MM.1S (cell line): ENCODE results near the gene VGLL2.
"Not testable (repeated sequence)": the region's sequence is repeated elsewhere in the genome, so short reads cannot be mapped to it uniquely, and the experiment has no call there.

ENCODE experiments used
- DNase-seq: peaks from one replicate; pipeline ENCODE4 v3.0.0-alpha.2; 2015
- H2AFZ ChIP-seq: fragments of 300-600 bp; sonication (generic); 2 replicates; pipeline ENCODE4 v1.6.0; 2016; ENCODE audit warnings: antibody characterized with exemption, low read length
- H3F3A ChIP-seq: fragments of 300-600 bp; sonication (generic); 2 replicates; pipeline ENCODE4 v1.6.1; 2016; ENCODE audit warnings: mild to moderate bottlenecking, antibody characterized with exemption, low read length, moderate library complexity, mixed read lengths; ENCODE audit not compliant: insufficient read depth
- H3K27ac ChIP-seq: fragments of 300-600 bp; sonication (generic); 2 replicates; pipeline ENCODE4 v1.5.1; 2016; ENCODE audit warnings: mild to moderate bottlenecking, low read length
- H3K27me3 ChIP-seq: fragments of 300-600 bp; sonication (generic); replicated peaks from 2 replicates; pipeline ENCODE4 v1.6.0; 2016; ENCODE audit warnings: low read length; ENCODE audit not compliant: insufficient read depth
- H3K36me3 ChIP-seq: fragments of 300-600 bp; sonication (generic); replicated peaks from 2 replicates; pipeline ENCODE4 v1.6.1; 2016; ENCODE audit warnings: mild to moderate bottlenecking, low read length, mixed read lengths; ENCODE audit not compliant: insufficient read depth
- H3K4me1 ChIP-seq: fragments of 300-600 bp; sonication (generic); 2 replicates; pipeline ENCODE4 v1.6.1; 2016; ENCODE audit warnings: low read length, mixed read lengths
- H3K4me2 ChIP-seq: fragments of 300-600 bp; sonication (generic); 2 replicates; pipeline ENCODE4 v1.6.0; 2016; ENCODE audit warnings: low read depth, low read length
- H3K4me3 ChIP-seq: fragments of 300-600 bp; sonication (generic); 2 replicates; pipeline ENCODE4 v1.5.1; 2016; ENCODE audit warnings: low read length, mixed read lengths
- H3K79me2 ChIP-seq: fragments of 300-600 bp; sonication (generic); 2 replicates; pipeline ENCODE4 v1.6.1; 2016; ENCODE audit warnings: mixed run types, low read length, mixed read lengths
- H3K9ac ChIP-seq: fragments of 300-600 bp; sonication (generic); 2 replicates; pipeline ENCODE4 v1.6.1; 2016; ENCODE audit warnings: low read length, mixed read lengths
- H3K9me2 ChIP-seq: fragments of 300-600 bp; sonication (generic); replicated peaks from 2 replicates; pipeline ENCODE4 v1.6.1; 2016; ENCODE audit warnings: mild to moderate bottlenecking, low read length, mixed read lengths; ENCODE audit not compliant: insufficient read depth
- H3K9me3 ChIP-seq: fragments of 300-600 bp; sonication (generic); replicated peaks from 2 replicates; pipeline ENCODE4 v1.6.1; 2016; ENCODE audit warnings: mild to moderate bottlenecking, low read length, mixed read lengths; ENCODE audit not compliant: insufficient read depth
- H4K20me1 ChIP-seq: fragments of 300-600 bp; sonication (generic); 2 replicates; pipeline ENCODE4 v1.6.1; 2016; ENCODE audit warnings: mild to moderate bottlenecking, low read length, moderate library complexity, mixed read lengths; ENCODE audit not compliant: insufficient read depth
- CTCF ChIP-seq: fragments of 300-600 bp; sonication (generic); IDR thresholded peaks from 2 replicates; pipeline ENCODE4 v1.5.1; 2016; ENCODE audit warnings: antibody characterized with exemption, low read length, mixed read lengths
- EZH2 ChIP-seq: fragments of 300-600 bp; sonication (generic); optimal IDR thresholded peaks from 2 replicates; pipeline ENCODE3; 2017; ENCODE audit warnings: low read depth, mild to moderate bottlenecking, antibody characterized with exemption, low read length, mixed read lengths
- EZH2phosphoT487 ChIP-seq: fragments of 300-600 bp; sonication (generic); IDR thresholded peaks from 2 replicates; pipeline ENCODE4 v1.6.1; 2018; ENCODE audit warnings: antibody characterized with exemption, low read length

The VGLL2 gene

GRCh38 chr6:117232196-117232595 is 33.2 kb upstream of the VGLL2 start:
- no peaks in the 10 kb centered on the region for H4K20me1 ChIP-seq
- H3K9me3 ChIP-seq = no peaks in the 10 kb centered on the region
- no peaks in the 10 kb centered on the region for H3K4me1 ChIP-seq
- H3K4me2 ChIP-seq = no peak overlapping the region
- no peaks in the 10 kb centered on the region for H3K27me3 ChIP-seq
- H3K9ac ChIP-seq = no peak overlapping the region
- TF ChIP-seq EZH2 = no peak
- TF ChIP-seq CTCF = no peak
- TF ChIP-seq EZH2phosphoT487 = no peak
- H3K27ac ChIP-seq = no peak overlapping the region
- no peak overlapping the region for H3K4me3 ChIP-seq
- H3F3A ChIP-seq = no peaks in the 10 kb centered on the region
- no peak for DNase-seq
- H2AFZ ChIP-seq = no peak overlapping the region
- H3K79me2 ChIP-seq = no peaks in the 10 kb centered on the region
- H3K36me3 ChIP-seq = no peaks in the 10 kb centered on the region
- H3K9me2 ChIP-seq = no peaks in the 10 kb centered on the region

- Histone ChIP-seq H3K9me2 (no peaks in the 10 kb centered on the region), H3K4me2 (no peak overlapping the region), H3K36me3 (no peaks in the 10 kb centered on the region), H3K4me1 (no peaks in the 10 kb centered on the region), H3K9me3 (no peaks in the 10 kb centered on the region), H4K20me1 (no peaks in the 10 kb centered on the region), H3K27me3 (no peaks in the 10 kb centered on the region), H3F3A (no peaks in the 10 kb centered on the region), H3K27ac (no peak overlapping the region), H3K79me2 (no peaks in the 10 kb centered on the region), H2AFZ (no peak overlapping the region), H3K9ac (no peak overlapping the region), H3K4me3 (no peak overlapping the region)
- no peak for DNase-seq
- TF ChIP-seq EZH2phosphoT487 = no peak
- TF ChIP-seq CTCF = no peak
- no peak for TF ChIP-seq EZH2
Observed at GRCh38 chr6:117233145-117233544, 32.2 kb upstream of the VGLL2 start.

- no peak overlapping the region for H2AFZ ChIP-seq
- no peaks in the 10 kb centered on the region for H3K27me3 ChIP-seq
- H3F3A ChIP-seq = no peaks in the 10 kb centered on the region
- H3K36me3 ChIP-seq = no peaks in the 10 kb centered on the region
- H3K27ac ChIP-seq = no peak overlapping the region
- no peaks in the 10 kb centered on the region for H3K9me2 ChIP-seq
- TF ChIP-seq EZH2 (no peak), EZH2phosphoT487 (no peak), CTCF (no peak)
- H3K4me2 ChIP-seq = no peak overlapping the region
- no peaks in the 10 kb centered on the region for H3K4me1 ChIP-seq
- H3K9ac ChIP-seq = no peak overlapping the region
- no peaks in the 10 kb centered on the region for H4K20me1 ChIP-seq
- H3K4me3 ChIP-seq = no peak overlapping the region
- H3K79me2 ChIP-seq = no peaks in the 10 kb centered on the region
- H3K9me3 ChIP-seq = no peaks in the 10 kb centered on the region
- DNase-seq = no peak
Observed at GRCh38 chr6:117237561-117237960, 27.8 kb upstream of the VGLL2 start.

GRCh38 chr6:117244571-117244970 is 20.8 kb upstream of the VGLL2 start:
- not testable (repeated sequence) for H3K9me2 ChIP-seq, H3K9me3 ChIP-seq, H3K4me1 ChIP-seq, H3K4me3 ChIP-seq, H3K27ac ChIP-seq, H4K20me1 ChIP-seq, H3K36me3 ChIP-seq, H3K27me3 ChIP-seq, H2AFZ ChIP-seq, H3F3A ChIP-seq, H3K4me2 ChIP-seq, H3K79me2 ChIP-seq, DNase-seq, H3K9ac ChIP-seq

- not testable (repeated sequence) for H3F3A ChIP-seq, H3K27me3 ChIP-seq, H3K27ac ChIP-seq, H4K20me1 ChIP-seq, H3K36me3 ChIP-seq, H3K79me2 ChIP-seq, H3K4me2 ChIP-seq, H3K9ac ChIP-seq, H3K4me1 ChIP-seq, H3K4me3 ChIP-seq, DNase-seq, H3K9me3 ChIP-seq, H2AFZ ChIP-seq, H3K9me2 ChIP-seq
Observed at GRCh38 chr6:117244979-117245378, 20.4 kb upstream of the VGLL2 start.
